Measurements from ENCODE around the gene TOE1. TPM values are rescaled to one million over a fixed set of nuclear protein-coding genes. Genes with fewer than 3 reads are reported as not detected.
A peak's percentile ranks its signal among the peaks of the same experiment; 100 is the strongest.

The TOE1 gene
- polyA plus RNA-seq, 3 donors, result 3.9 to 8.1 (median 5.8) TPM

DNA sequence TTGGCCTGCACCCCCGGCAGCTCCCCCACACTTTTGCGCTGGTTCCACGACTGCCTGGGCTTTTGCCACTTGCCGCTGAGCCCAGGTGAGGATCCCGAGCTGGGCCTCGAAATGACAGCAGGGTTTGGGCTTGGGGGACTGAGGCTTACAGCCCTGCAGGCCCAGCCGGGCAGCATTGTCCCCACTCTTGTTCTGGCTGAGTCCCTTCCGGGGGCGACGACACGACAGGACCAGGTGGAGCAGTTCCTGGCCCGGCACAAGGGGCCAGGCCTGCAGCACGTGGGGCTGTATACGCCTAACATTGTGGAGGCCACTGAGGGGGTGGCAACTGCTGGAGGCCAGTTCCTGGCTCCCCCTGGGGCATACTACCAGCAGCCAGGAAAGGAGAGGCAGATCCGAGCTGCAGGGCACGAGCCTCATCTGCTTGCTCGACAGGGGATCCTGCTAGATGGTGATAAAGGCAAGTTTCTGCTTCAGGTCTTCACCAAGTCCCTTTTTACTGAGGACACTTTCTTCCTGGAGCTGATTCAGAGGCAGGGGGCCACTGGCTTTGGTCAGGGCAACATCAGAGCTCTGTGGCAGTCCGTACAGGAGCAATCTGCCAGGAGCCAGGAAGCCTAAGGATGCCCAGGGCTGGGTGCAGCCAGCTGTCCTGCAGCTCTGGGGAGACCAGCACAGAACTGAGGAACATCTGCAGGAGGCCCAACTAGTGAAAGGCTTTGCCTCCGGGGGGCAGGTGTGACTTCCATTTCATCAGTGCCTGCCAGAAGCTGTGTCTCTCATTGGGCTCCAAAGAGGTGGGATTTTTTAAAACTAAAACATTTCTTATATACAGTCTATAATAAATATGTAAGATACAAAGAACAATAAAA is 12.1 kb upstream of the TOE1 start:
- H3K27ac Mint-ChIP-seq, result no peak overlapping the region
- Histone ChIP-seq H3K36me3 (replicated peaks in 1 of 2; ENCODE audit: control insufficient read depth in 1 of 2, insufficient read depth in 2 of 2, low read length in 2 of 2) (peaks cover 20 to 37% of the 10 kb centered on the region in 2 donors), H2AFZ (ENCODE audit: insufficient read depth, low read depth, low read length, poor library complexity, severe bottlenecking) (no peak overlapping the region), H3K27me3 (ENCODE audit: control insufficient read depth in 2 of 2, insufficient read depth in 2 of 2, low read length in 2 of 2) (peaks cover 0 to 4% of the 10 kb centered on the region in 2 donors), H3K9ac (ENCODE audit: insufficient read depth, low read length, poor library complexity, severe bottlenecking) (no peak overlapping the region), H3K79me2 (ENCODE audit: insufficient read depth, low read length) (no peaks in the 10 kb centered on the region), H3K4me1 (ENCODE audit: control insufficient read depth in 1 of 2, insufficient read depth in 2 of 2, low read length in 2 of 2) (peaks cover 15 to 18% of the 10 kb centered on the region in 2 donors), H3K27ac (ENCODE audit: low read depth in 1 of 2, low read length in 2 of 2) (no peak overlapping the region), H3K4me2 (replicated peaks; ENCODE audit: extremely low read depth, low read length, poor library complexity, severe bottlenecking) (peak overlapping the region; percentile 84), H3K4me3 (replicated peaks in 1 of 3; ENCODE audit: low read depth in 2 of 3, low read length in 3 of 3) (peak overlapping the region in 1 of 3 experiments; percentile 76), H4K20me1 (ENCODE audit: insufficient read depth, low read length) (no peaks in the 10 kb centered on the region), H3K9me3 (replicated peaks in 1 of 2; ENCODE audit: control insufficient read depth in 1 of 2, insufficient read depth in 1 of 2, low read length in 2 of 2) (no peaks in the 10 kb centered on the region)
- intact Hi-C loops (cut with micrococcal nuclease), result no loop called here
- WGBS (ENCODE audit: insufficient coverage), result 73% methylated on average over 17 of the region's 19 CpGs
- H3K27me3 Mint-ChIP-seq (ENCODE audit: low read depth in 3 of 3), result peaks cover 2 to 18% (median 6%) of the 10 kb centered on the region in 3 donors
- H3K4me3 Mint-ChIP-seq, result peak overlapping the region; percentile 46 to 83
- TF ChIP-seq, protein P1, sequence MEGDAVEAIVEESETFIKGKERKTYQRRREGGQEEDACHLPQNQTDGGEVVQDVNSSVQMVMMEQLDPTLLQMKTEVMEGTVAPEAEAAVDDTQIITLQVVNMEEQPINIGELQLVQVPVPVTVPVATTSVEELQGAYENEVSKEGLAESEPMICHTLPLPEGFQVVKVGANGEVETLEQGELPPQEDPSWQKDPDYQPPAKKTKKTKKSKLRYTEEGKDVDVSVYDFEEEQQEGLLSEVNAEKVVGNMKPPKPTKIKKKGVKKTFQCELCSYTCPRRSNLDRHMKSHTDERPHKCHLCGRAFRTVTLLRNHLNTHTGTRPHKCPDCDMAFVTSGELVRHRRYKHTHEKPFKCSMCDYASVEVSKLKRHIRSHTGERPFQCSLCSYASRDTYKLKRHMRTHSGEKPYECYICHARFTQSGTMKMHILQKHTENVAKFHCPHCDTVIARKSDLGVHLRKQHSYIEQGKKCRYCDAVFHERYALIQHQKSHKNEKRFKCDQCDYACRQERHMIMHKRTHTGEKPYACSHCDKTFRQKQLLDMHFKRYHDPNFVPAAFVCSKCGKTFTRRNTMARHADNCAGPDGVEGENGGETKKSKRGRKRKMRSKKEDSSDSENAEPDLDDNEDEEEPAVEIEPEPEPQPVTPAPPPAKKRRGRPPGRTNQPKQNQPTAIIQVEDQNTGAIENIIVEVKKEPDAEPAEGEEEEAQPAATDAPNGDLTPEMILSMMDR (IDR thresholded peaks at IDR 0.05), result no peak
- H3K36me3 Mint-ChIP-seq, result peaks cover 25 to 35% of the 10 kb centered on the region in 2 donors
- DNase-seq, result no peak
- H3K9me3 Mint-ChIP-seq, result peaks cover 0 to 3% (median 0%) of the 10 kb centered on the region in 7 donors
- H3K4me1 Mint-ChIP-seq, result peaks cover 19% of the 10 kb centered on the region

DNA sequence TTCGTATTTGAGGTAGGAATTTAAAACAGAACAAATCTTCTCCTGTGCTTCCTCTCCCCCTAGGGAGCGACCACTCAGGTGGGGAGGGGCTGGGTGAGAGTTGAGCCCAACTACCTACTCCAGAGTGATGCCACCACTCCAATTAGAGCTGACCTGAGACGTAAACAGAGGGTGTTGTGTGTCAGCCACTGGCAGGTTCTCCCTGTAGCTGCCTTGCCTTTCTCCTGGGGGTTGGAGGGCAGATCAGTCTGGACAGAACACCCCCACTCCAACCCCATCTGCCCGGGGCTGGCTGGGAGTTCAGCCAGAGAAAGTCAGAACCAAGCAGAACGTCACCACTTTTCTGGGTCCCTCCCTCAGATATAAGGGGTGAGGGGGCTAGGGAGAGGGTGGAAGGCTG is 11.3 kb upstream of the TOE1 start:
- DNase-seq, result no peak
- Histone ChIP-seq H3K4me2 (replicated peaks; ENCODE audit: extremely low read depth, low read length, poor library complexity, severe bottlenecking) (no peak overlapping the region), H4K20me1 (ENCODE audit: insufficient read depth, low read length) (no peaks in the 10 kb centered on the region), H3K4me3 (replicated peaks in 1 of 3; ENCODE audit: low read depth in 2 of 3, low read length in 3 of 3) (no peak overlapping the region), H3K36me3 (replicated peaks in 1 of 2; ENCODE audit: control insufficient read depth in 1 of 2, insufficient read depth in 2 of 2, low read length in 2 of 2) (peaks cover 25 to 45% of the 10 kb centered on the region in 2 donors), H3K27ac (ENCODE audit: low read depth in 1 of 2, low read length in 2 of 2) (no peak overlapping the region), H3K9ac (ENCODE audit: insufficient read depth, low read length, poor library complexity, severe bottlenecking) (no peak overlapping the region), H3K79me2 (ENCODE audit: insufficient read depth, low read length) (no peaks in the 10 kb centered on the region), H3K4me1 (ENCODE audit: control insufficient read depth in 1 of 2, insufficient read depth in 2 of 2, low read length in 2 of 2) (peaks cover 15 to 18% of the 10 kb centered on the region in 2 donors), H2AFZ (ENCODE audit: insufficient read depth, low read depth, low read length, poor library complexity, severe bottlenecking) (no peak overlapping the region), H3K9me3 (replicated peaks in 1 of 2; ENCODE audit: control insufficient read depth in 1 of 2, insufficient read depth in 1 of 2, low read length in 2 of 2) (no peaks in the 10 kb centered on the region), H3K27me3 (ENCODE audit: control insufficient read depth in 2 of 2, insufficient read depth in 2 of 2, low read length in 2 of 2) (peaks cover 0 to 4% of the 10 kb centered on the region in 2 donors)
- Mint-ChIP-seq H3K27me3 (ENCODE audit: low read depth in 3 of 3) (peaks cover 2 to 18% (median 6%) of the 10 kb centered on the region in 3 donors), H3K4me1 (peaks cover 19% of the 10 kb centered on the region), H3K27ac (no peak overlapping the region), H3K4me3 (no peak overlapping the region), H3K36me3 (peaks cover 31 to 39% of the 10 kb centered on the region in 2 donors), H3K9me3 (peaks cover 0 to 3% (median 0%) of the 10 kb centered on the region in 7 donors)
- no CpG with 5 or more reads among the region's 5 CpGs for WGBS (ENCODE audit: insufficient coverage)
- TF ChIP-seq, protein P1 (IDR thresholded peaks at IDR 0.05), result no peak
- intact Hi-C loops (cut with micrococcal nuclease), result no loop called here
